K562 (cell line): ENCODE measurements around the gene SLC25A11. TPM values are rescaled to one million over a fixed set of nuclear protein-coding genes. Genes with fewer than 3 reads are reported as not detected.

ENCODE experiments used
- ARID3B ChIP-seq: fragments of 250-450 bp; sonication (Bioruptor Pico); IDR thresholded peaks from 2 replicates; pipeline ENCODE4 v1.4.0; 2020; ENCODE audit warnings: borderline replicate concordance
- ATF1 ChIP-seq, 2 experiments: fragments of 450-650 bp in 1 of 2; IDR thresholded peaks; 2 replicates each; pipeline ENCODE4 v1.6.1; 2016; ENCODE audit warnings: missing compliant biosample characterization in 1 of 2, missing genetic modification characterization in 1 of 2
- ATF6 ChIP-seq: sonication (generic); formaldehyde crosslinking; IDR thresholded peaks from 2 replicates; pipeline ENCODE4 v1.4.0; 2020; ENCODE audit warnings: mild to moderate bottlenecking, missing genetic modification reagents
- CBFB ChIP-seq: sonication (generic); formaldehyde crosslinking; IDR thresholded peaks from 2 replicates; pipeline ENCODE4 v1.4.0; 2020; ENCODE audit warnings: mild to moderate bottlenecking, missing genetic modification reagents
- CTBP1 ChIP-seq: fragments of 450-650 bp; IDR thresholded peaks from 2 replicates; pipeline ENCODE4 v1.6.1; 2016; ENCODE audit warnings: borderline replicate concordance
- FOS ChIP-seq: IDR thresholded peaks from 3 replicates; pipeline ENCODE4 v1.6.1; 2011; ENCODE audit not compliant: insufficient read length; ENCODE audit errors: extremely low read depth
- GABPA ChIP-seq: fragments of 200-800 bp; sonication (Bioruptor generic); conservative IDR thresholded peaks from 2 replicates; pipeline ENCODE4 v1.6.1; 2016; ENCODE audit warnings: low read depth, missing genetic modification characterization, missing compliant biosample characterization
- JUNB ChIP-seq: fragments of 450-650 bp; formaldehyde crosslinking; conservative IDR thresholded peaks from 2 replicates; pipeline ENCODE4 v1.4.0; 2020; ENCODE audit warnings: mild to moderate bottlenecking
- MAFK ChIP-seq: IDR thresholded peaks from 2 replicates; pipeline ENCODE4 v1.6.1; 2011; ENCODE audit warnings: low read length, improper control_type of control experiment
- MXI1 ChIP-seq: IDR thresholded peaks from 2 replicates; pipeline ENCODE4 v1.6.1; 2011; ENCODE audit warnings: low read depth, mild to moderate bottlenecking, improper control_type of control experiment, low read length
- NFATC3 ChIP-seq: fragments of 450-650 bp; IDR thresholded peaks from 2 replicates; pipeline ENCODE4 v1.6.1; 2017; ENCODE audit warnings: mild to moderate bottlenecking
- PML ChIP-seq: IDR thresholded peaks from 2 replicates; pipeline ENCODE4 v1.6.1; 2012; ENCODE audit warnings: low read length, inconsistent platforms
- RFX7 ChIP-seq: fragments of 250-450 bp; sonication (Bioruptor Pico); IDR thresholded peaks from 2 replicates; pipeline ENCODE4 v1.5.1; 2021; ENCODE audit warnings: mild to moderate bottlenecking
- THRB ChIP-seq: fragments of 450-650 bp; formaldehyde crosslinking; conservative IDR thresholded peaks from 2 replicates; pipeline ENCODE4 v1.4.0; 2022; ENCODE audit warnings: mild to moderate bottlenecking, missing genetic modification characterization
- ZFX ChIP-seq: sonication (generic); formaldehyde crosslinking; IDR thresholded peaks from 2 replicates; pipeline ENCODE4 v1.8.0; 2022; ENCODE audit warnings: mild to moderate bottlenecking, missing genetic modification reagents, moderate library complexity
- ZMIZ1 ChIP-seq, 2 experiments: fragments of 150-350 bp in 1 of 2; IDR thresholded peaks; 2 replicates each; pipeline ENCODE4 v1.6.1; 2012 to 2016; ENCODE audit warnings: low read depth in 2 of 2, low read length in 2 of 2, mild to moderate bottlenecking in 1 of 2, moderate library complexity in 1 of 2
- ZNF512 ChIP-seq: IDR thresholded peaks from 2 replicates; pipeline ENCODE4 v1.6.1; 2016; ENCODE audit warnings: missing genetic modification characterization, missing compliant biosample characterization
- polyA plus RNA-seq, 8 experiments: library from polyadenylated mRNA; depleted of rRNA in 4 of 8; stranded (reverse) in 5 of 8; unstranded in 3 of 8; fragments of >200 nt; fragmentation: Nextera tagmentation in 2 of 8; fragmentation: Illumina TruSeq in 1 of 8; extraction: Ambion mirVana in 2 of 8; extraction: Trizol in 1 of 8; gene quantifications; 2 replicates each; pipeline versions ENCODE4 v1.2.1 to v1.2.3, GENCODE V29; 2011 to 2014; ENCODE audit warnings: inconsistent platforms in 1 of 8, missing spikeins in 1 of 8
- total RNA-seq, 7 experiments: library from RNA; depleted of rRNA in 6 of 7; stranded (reverse); fragments of >200 nt in 6 of 7; fragmentation: Illumina TruSeq in 2 of 7; extraction: Trizol in 2 of 7; gene quantifications; 2 replicates each; pipeline versions ENCODE4 v1.2.1 to v1.2.3, GENCODE V29; 2011 to 2021; ENCODE audit warnings: low replicate concordance in 1 of 7

The SLC25A11 gene
- total and polyA plus RNA-seq, 9 of the 15 experiments (the other 6 are each of a cell fraction or from before 2014, with no cell fraction given) = 3.1 to 56.7 (median 32.9) TPM

- TF ChIP-seq ZMIZ1 (IDR thresholded peaks at IDR 0.05; ENCODE audit: low read depth in 2 of 2, low read length in 2 of 2) (0 out of 4 replicates have a peak, but pooled peaks of 1 of the 2 experiments have one; percentile 18), THRB (CRISPR knock-in tag) (peak; percentile 3; the same call in 1 of the 2 replicates), ZNF512 (tag) (no peak), ATF6 (no peak), ZFX (no peak), GABPA (tag) (0 out of 2 replicates have a peak, but pooled peaks have one; percentile 5), RFX7 (CRISPR knock-in tag) (no peak), CBFB (CRISPR knock-in tag) (no peak), CTBP1 (0 out of 2 replicates have a peak, but pooled peaks have one; percentile 20), PML (0 out of 2 replicates have a peak, but pooled peaks have one; percentile 10), MXI1 (no peak), NFATC3 (no peak), MAFK (peak; percentile 23; the same call in 1 of the 2 replicates), FOS (peak; percentile 37), ATF1 (CRISPR knock-in tag; IDR thresholded peaks at IDR 0.05) (no peak), ATF1 (tag; IDR thresholded peaks at IDR 0.05) (peak; percentile 22; the same call in 1 of the 2 replicates), JUNB (peak; percentile 77), ARID3B (no peak)
These were observed 5.5 kb upstream of the SLC25A11 start (continued) for GRCh38 chr17:4945176-4945943.
